A673 (cell line): ENCODE measurements around the gene LRP11.
"Not testable (repeated sequence)": the region's sequence is repeated elsewhere in the genome, so short reads cannot be mapped to it uniquely, and the experiment has no call there.

ENCODE experiments used
- CTCF ChIP-seq: fragments of 300-800, 200-600 bp; sonication (generic); conservative IDR thresholded peaks from 2 replicates; pipeline ENCODE4 v1.5.1; 2017; ENCODE audit warnings: low read depth, mild to moderate bottlenecking, antibody characterized with exemption, low read length, moderate library complexity, mixed read lengths
- EZH2 ChIP-seq: fragments of 200-600 bp; sonication (generic); IDR thresholded peaks from 2 replicates; pipeline ENCODE4 v1.6.1; 2017; ENCODE audit warnings: borderline replicate concordance, low read depth, mild to moderate bottlenecking, mixed read lengths, antibody characterized with exemption, low read length; ENCODE audit not compliant: poor library complexity, severe bottlenecking

GRCh38 chr6:149862424-149862738, 1.8 kb downstream of the LRP11 start:
- not testable (repeated sequence) for TF ChIP-seq CTCF, EZH2
